Body of pancreas (tissue), 4 donors: ENCODE results near the gene NAMPT. TPM values are rescaled to one million over a fixed set of nuclear protein-coding genes. Genes with fewer than 3 reads are reported as not detected.
A peak's percentile ranks its signal among the peaks of the same experiment; 100 is the strongest.

Experiments used
- ATAC-seq: fragments of 150-250 bp; one replicate; pipeline ENCODE4 v1.9.1; 2016
- DNase-seq, 4 donors: peaks; one replicate each; pipeline ENCODE4 v3.0.0-alpha.2; 2019
- H3K27ac ChIP-seq, 4 donors: fragments of 200-600 bp; sonication (generic); 1 replicate in 3 of 4; 2 replicates in 1 of 4; pipeline versions ENCODE4 v1.5.1 to v1.6.1; 2016 to 2019; ENCODE audit warnings: mild to moderate bottlenecking in 1 of 4, mixed read lengths in 1 of 4, moderate library complexity in 1 of 4
- H3K27me3 ChIP-seq, 2 donors: fragments of 200-600 bp; sonication (generic); one replicate each; pipeline ENCODE4 v1.6.0; 2016; ENCODE audit warnings: mild to moderate bottlenecking in 1 of 2
- H3K36me3 ChIP-seq, 2 donors: fragments of 200-600 bp; sonication (generic); replicated peaks in 1 of 2; 2 replicates each; pipeline ENCODE4 v1.5.1; 2016; ENCODE audit warnings: low read depth in 2 of 2; ENCODE audit not compliant: insufficient read depth in 1 of 2
- H3K4me1 ChIP-seq: fragments of 200-600 bp; sonication (generic); one replicate; pipeline ENCODE4 v1.6.0; 2016
- H3K4me3 ChIP-seq, 2 donors: fragments of 200-600 bp; sonication (generic); 1 replicate in 1 of 2; 2 replicates in 1 of 2; pipeline ENCODE4 v1.5.1; 2016 to 2019
- H3K9me3 ChIP-seq, 3 donors: fragments of 200-600 bp; sonication (generic); 1 replicate in 2 of 3; 2 replicates in 1 of 3; pipeline ENCODE4 v1.5.1; 2016
- CTCF ChIP-seq, 7 experiments: fragments of 450-650 bp in 4 of 7; fragments of 200-600 bp in 3 of 7; sonication (generic) in 3 of 7; IDR thresholded peaks; one replicate each; pipeline ENCODE4 v1.5.1; 2016 to 2019; ENCODE audit warnings: antibody characterized with exemption in 7 of 7
- POLR2A ChIP-seq, 3 donors: fragments of 450-650 bp; IDR thresholded peaks; one replicate each; pipeline ENCODE4 v1.6.1; 2016; ENCODE audit warnings: antibody characterized with exemption in 3 of 3, mild to moderate bottlenecking in 2 of 3
- WGBS, 2 donors: methylation state at CpG; one replicate each; pipeline ENCODE4 v1.1.5; 2017; 5-methylcytosine and 5-hydroxymethylcytosine counted together
- intact Hi-C: fragments of 100-400 bp; cut with DNase I; formaldehyde crosslinking; loops from one replicate; pipeline ENCODE4 v1.15.1; 2023
- total RNA-seq, 2 donors: library from RNA; depleted of rRNA; stranded (reverse); fragments of >200 nt; gene quantifications; one replicate each; pipeline ENCODE4 v1.1.0, GENCODE V29; 2016

NAMPT gene
- total RNA-seq, 2 donors from 2014 or later: 56.0 to 78.9 TPM

GRCh38 chr7:106317971-106318370 is 33.2 kb upstream of the NAMPT start:
- no peak overlapping the region for H3K27ac ChIP-seq
- ATAC-seq (no peak), DNase-seq (no peak)
- H3K27me3 ChIP-seq: no peaks in the 10 kb centered on the region
- TF ChIP-seq POLR2A (IDR thresholded peaks at IDR 0.05) (no peak), CTCF (IDR thresholded peaks at IDR 0.05) (no peak)
- H3K4me3 ChIP-seq: no peak overlapping the region
- 65 to 70% methylated on average over 5 of the region's 5 CpGs for WGBS, 2 donors
- no peaks in the 10 kb centered on the region for H3K4me1 ChIP-seq
- no peaks in the 10 kb centered on the region for H3K9me3 ChIP-seq
- intact Hi-C loops: loop anchor here (5.0 kb wide), 1 partner anchor 44 kb away; no protein-coding TSS in a partner anchor
- no peaks in the 10 kb centered on the region for H3K36me3 ChIP-seq

- H3K9me3 ChIP-seq: no peaks in the 10 kb centered on the region
- no peak overlapping the region for H3K27ac ChIP-seq
- H3K4me3 ChIP-seq: no peak overlapping the region
- TF ChIP-seq CTCF (IDR thresholded peaks at IDR 0.05): no peak
- no peak for TF ChIP-seq POLR2A (IDR thresholded peaks at IDR 0.05)
- ATAC-seq (no peak), DNase-seq (no peak)
- H3K36me3 ChIP-seq: no peaks in the 10 kb centered on the region
- H3K4me1 ChIP-seq: no peaks in the 10 kb centered on the region
- no peaks in the 10 kb centered on the region for H3K27me3 ChIP-seq
- intact Hi-C loops: loop anchor here (5.0 kb wide), 1 partner anchor 45 kb away; no protein-coding TSS in a partner anchor
Observed at GRCh38 chr7:106316947-106317346, 32.2 kb upstream of the NAMPT start.

GRCh38 chr7:106314875-106315274 is 30.1 kb upstream of the NAMPT start:
- Histone ChIP-seq H3K4me1 (no peaks in the 10 kb centered on the region), H3K36me3 (no peaks in the 10 kb centered on the region), H3K9me3 (no peaks in the 10 kb centered on the region), H3K4me3 (no peak overlapping the region), H3K27me3 (no peaks in the 10 kb centered on the region), H3K27ac (no peak overlapping the region)
- no peak for ATAC-seq
- TF ChIP-seq CTCF (IDR thresholded peaks at IDR 0.05) (no peak), POLR2A (IDR thresholded peaks at IDR 0.05) (no peak)
- WGBS, 2 donors: 87 to 89% methylated on average over 2 of the region's 2 CpGs
- no peak for DNase-seq
- intact Hi-C loops: loop anchor here (5.0 kb wide), 1 partner anchor 47 kb away; no protein-coding TSS in a partner anchor

- Histone ChIP-seq H3K27me3 (no peaks in the 10 kb centered on the region), H3K4me3 (no peak overlapping the region), H3K27ac (peak overlapping the region in 1 of 4 donors; percentile 60), H3K4me1 (no peaks in the 10 kb centered on the region), H3K36me3 (no peaks in the 10 kb centered on the region), H3K9me3 (no peaks in the 10 kb centered on the region)
- WGBS, 2 donors: 62 to 68% methylated on average over 2 of the region's 2 CpGs
- intact Hi-C loops: no loop called here
- TF ChIP-seq POLR2A (IDR thresholded peaks at IDR 0.05): no peak
- TF ChIP-seq CTCF (IDR thresholded peaks at IDR 0.05): no peak
- DNase-seq (no peak), ATAC-seq (no peak)
Observed at GRCh38 chr7:106313966-106314365, 29.2 kb upstream of the NAMPT start.

GRCh38 chr7:106313456-106313901 is 28.7 kb upstream of the NAMPT start:
- ATAC-seq: no peak
- H3K27ac ChIP-seq: peak overlapping the region in 1 of 4 donors; percentile 60
- intact Hi-C loops: no loop called here
- no peaks in the 10 kb centered on the region for H3K9me3 ChIP-seq
- no peak for DNase-seq
- no peaks in the 10 kb centered on the region for H3K4me1 ChIP-seq
- H3K27me3 ChIP-seq: no peaks in the 10 kb centered on the region
- TF ChIP-seq POLR2A (IDR thresholded peaks at IDR 0.05) (no peak), CTCF (IDR thresholded peaks at IDR 0.05) (no peak)
- 50 to 52% methylated on average over 2 of the region's 2 CpGs for WGBS, 2 donors
- no peak overlapping the region for H3K4me3 ChIP-seq
- no peaks in the 10 kb centered on the region for H3K36me3 ChIP-seq
